GM12875 (cell line): ENCODE measurements around the gene ARX.

Source experiments
- H3K4me3 ChIP-seq: one replicate; pipeline ENCODE4 v1.5.1; 2011; ENCODE audit warnings: low read depth, low read length, control low read depth
- TF ChIP-seq, protein P1 (sequence below): IDR thresholded peaks from 2 replicates; pipeline ENCODE4 v1.5.1; 2011; ENCODE audit warnings: low read depth, mild to moderate bottlenecking, control low read depth, inconsistent platforms, low read length, moderate library complexity, borderline replicate concordance; ENCODE audit not compliant: insufficient read depth

Gene ARX

DNA sequence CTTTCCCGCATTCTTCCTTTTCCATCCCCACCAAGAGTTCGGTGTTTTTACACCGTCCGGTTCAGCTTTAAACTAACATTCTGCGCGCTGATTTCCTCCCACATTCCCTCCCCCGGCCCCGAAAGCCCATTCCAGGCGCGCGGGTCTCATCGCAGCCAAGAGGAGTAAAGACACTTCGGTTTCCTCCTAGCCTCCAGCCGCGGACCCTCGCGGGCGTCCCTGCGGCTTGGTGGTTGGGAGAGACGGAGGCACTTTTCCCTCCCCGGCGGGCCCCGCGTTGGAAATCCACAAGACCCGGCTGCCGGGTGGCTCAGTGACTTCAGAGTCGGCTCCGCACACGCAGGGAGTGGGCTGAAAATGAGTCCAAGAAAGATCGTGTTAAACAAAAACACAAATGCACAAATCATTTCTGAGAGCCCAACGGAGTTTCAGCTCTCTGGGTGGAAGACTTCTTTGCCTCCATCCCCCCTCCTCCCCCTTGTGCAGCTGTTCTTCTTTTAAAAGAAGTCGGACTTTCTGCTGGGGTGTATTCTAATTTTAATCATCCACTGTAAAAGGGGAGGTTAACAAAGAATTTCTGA lies 2.0 kb upstream of the ARX start:
- TF ChIP-seq, protein P1, sequence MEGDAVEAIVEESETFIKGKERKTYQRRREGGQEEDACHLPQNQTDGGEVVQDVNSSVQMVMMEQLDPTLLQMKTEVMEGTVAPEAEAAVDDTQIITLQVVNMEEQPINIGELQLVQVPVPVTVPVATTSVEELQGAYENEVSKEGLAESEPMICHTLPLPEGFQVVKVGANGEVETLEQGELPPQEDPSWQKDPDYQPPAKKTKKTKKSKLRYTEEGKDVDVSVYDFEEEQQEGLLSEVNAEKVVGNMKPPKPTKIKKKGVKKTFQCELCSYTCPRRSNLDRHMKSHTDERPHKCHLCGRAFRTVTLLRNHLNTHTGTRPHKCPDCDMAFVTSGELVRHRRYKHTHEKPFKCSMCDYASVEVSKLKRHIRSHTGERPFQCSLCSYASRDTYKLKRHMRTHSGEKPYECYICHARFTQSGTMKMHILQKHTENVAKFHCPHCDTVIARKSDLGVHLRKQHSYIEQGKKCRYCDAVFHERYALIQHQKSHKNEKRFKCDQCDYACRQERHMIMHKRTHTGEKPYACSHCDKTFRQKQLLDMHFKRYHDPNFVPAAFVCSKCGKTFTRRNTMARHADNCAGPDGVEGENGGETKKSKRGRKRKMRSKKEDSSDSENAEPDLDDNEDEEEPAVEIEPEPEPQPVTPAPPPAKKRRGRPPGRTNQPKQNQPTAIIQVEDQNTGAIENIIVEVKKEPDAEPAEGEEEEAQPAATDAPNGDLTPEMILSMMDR: no peak
- no peak overlapping the region for H3K4me3 ChIP-seq

DNA sequence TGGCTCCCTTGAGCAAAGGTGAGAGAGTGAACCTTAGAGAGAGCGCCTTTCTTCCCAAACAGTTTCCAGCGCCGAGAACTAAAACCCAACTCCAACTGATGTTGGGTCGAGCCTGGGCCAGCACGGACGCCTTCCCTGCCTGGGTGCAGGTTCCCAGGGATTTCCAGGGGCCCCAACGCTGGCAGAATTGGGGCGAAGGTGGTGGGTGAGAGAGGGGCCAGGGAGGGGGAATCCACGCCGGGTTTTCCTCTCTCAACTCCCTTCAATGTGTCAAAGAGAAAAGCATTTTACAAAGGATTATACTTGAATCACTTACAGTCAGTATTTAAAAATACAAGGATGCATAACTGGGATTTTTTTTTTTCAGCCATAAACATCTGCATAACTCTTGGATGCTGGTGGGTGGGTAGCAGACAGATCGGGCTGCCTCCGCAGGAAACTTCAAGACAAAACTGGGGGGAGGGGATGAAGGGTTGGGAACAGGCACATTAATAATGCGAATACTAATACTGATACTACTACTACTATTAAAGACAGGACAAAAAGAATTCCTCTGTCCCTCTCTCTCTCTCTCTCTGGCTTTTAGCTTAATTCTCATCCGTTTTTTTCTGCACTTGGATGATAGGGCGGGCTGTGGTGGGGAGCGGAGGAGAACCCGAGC lies 1.3 kb upstream of the ARX start:
- TF ChIP-seq, protein P1: no peak
- no peak overlapping the region for H3K4me3 ChIP-seq

DNA sequence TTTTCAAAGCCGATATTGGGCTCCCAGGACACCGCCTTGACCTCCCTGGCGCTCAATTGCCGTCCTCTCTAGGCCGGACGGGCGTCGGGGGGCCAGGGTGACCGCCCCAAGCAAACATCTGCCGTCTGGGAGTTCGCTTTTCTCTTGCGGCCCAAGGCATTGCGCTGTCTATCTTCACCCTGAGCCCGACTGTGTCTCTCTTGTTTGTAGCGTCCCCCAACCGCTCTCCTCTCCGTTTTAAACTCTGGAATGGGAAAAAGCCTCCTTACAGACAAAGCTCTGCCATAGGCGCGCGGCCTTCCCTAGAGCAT lies 551 bp upstream of the ARX start:
- no peak overlapping the region for H3K4me3 ChIP-seq
- TF ChIP-seq, protein P1: no peak

DNA sequence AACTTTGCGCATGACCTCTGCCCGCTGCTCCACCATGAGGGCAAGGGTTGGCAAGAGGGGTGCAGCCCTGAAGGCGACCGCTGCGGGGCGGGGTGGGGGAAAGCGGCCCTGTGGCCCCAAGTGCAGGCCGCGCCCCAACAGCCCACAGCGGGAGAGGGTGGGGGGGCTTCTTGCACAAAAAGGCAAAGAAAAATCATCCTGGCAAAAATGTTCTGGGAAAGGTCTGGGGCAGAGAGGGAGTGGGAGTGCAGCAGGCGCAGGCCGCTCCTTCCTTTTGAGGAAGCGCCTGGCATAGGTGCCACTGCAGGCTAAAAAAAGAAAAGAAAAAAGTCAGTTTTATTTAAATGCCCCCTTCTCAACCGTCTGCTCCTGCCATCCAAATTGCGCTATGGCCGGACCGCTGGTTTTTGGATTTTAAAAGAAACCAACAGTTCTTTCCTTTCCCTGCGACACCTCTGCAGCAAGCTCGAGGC lies 1.4 kb downstream of the ARX start:
- H3K4me3 ChIP-seq: no peak overlapping the region
- TF ChIP-seq, protein P1: no peak

DNA sequence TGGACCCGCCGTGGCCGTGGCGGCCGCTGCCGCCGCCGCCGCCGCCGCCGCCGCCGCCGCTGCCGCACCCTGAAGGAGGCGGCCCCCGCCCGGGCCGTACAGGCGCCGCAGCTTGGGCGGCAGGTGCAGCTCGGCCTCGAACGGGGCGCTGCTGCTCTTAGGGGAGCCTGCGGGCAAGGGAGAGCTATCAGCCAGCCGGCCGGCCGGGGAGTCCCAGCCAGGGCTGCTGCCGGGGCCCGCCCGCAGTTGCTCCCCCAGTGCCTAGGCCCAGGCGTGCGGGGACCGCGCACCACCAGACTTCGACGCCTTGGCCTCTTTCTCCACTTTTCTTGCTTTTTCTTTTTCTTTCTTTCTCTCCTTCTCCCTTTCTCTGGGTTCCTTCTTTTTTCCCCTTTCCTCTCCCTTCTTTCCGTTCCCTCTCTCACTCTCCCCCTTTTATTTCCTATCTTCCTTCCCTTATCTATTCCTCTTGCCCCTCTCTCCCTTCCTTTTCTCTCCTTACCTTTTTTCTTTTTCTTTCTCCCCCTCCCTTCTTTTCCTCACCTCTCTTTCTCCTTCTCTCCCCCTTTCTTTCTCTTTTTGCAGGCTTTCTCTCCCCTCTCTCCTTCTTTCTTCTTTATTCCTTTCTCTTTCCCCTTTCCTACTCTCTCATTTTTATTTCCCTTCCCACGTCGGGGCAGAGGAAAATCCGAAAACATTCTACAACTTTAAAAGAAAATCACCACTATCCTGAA lies 2.0 kb downstream of the ARX start:
- no peak overlapping the region for H3K4me3 ChIP-seq
- TF ChIP-seq, protein P1: no peak

DNA sequence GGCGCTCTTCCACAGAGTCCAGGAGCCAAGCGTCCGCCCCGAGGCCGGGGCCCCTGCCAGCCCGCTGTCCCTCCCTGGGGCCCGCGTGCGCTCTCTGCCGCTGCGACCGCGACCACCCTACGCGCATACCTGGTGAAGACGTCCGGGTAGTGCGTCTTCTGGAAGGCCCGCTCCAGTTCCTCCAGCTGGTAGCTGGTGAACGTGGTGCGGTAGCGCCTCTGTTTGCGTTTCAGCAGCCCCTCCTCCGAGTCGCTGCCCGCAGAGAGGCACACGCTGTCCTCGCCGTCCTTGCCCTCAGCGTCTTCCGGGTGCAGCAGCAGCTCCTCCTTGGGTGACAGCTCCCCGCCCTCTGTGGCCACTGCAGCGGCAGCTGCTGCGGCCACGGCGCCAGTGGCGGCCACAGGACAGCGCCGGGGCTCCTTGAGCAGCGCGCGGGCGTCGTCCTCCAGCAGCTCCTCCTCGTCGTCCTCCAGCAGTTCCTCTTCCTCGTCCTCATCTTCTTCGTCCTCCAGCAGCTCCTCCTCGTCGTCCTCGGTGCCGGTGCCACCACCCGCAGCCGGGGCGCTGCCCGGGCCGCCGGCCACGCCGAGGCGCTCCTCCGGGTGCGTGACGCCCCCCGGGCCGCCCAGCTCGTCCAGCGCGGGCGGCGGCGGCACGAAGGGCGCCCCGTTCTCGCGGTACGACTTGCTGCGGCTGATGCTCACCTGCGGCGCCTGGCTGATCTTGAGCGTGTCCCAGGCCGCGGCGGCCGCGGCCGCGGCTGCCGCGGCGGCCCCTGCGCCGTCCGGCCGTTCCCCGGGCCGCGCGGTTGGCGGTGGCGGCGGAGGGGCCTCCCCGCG lies 2.8 kb downstream of the ARX start:
- TF ChIP-seq, protein P1: no peak

More for the DNA sequence above, 2.8 kb downstream of the ARX start:
- H3K4me3 ChIP-seq: peak overlapping the region; percentile 44
